GM23338 (cell line): Measurements from ENCODE around the gene PANK1. TPM values are rescaled to one million over a fixed set of nuclear protein-coding genes. Genes with fewer than 3 reads are reported as not detected.
A peak's percentile ranks its signal among the peaks of the same experiment; 100 is the strongest.

Experiments
- ATAC-seq: fragments of 200-7000 bp; cut with Tn5 transposase; 3 replicates; pipeline ENCODE4 v1.9.1; 2020
- DNase-seq: peaks from one replicate; pipeline ENCODE4 v3.0.0-alpha.2; 2015; ENCODE audit warnings: low spot score
- H2AFZ ChIP-seq: fragments of 200-600 bp; sonication (generic); 2 replicates; pipeline ENCODE4 v1.8.0; 2016; ENCODE audit warnings: antibody characterized with exemption, mild to moderate bottlenecking, moderate library complexity
- H3F3A ChIP-seq: fragments of 200-600 bp; sonication (generic); replicated peaks from 2 replicates; pipeline ENCODE4 v1.8.0; 2017; ENCODE audit warnings: antibody characterized with exemption, mixed run types, low read depth
- H3K27ac ChIP-seq: fragments of 200-600 bp; sonication (generic); 2 replicates; pipeline ENCODE4 v1.6.1; 2016; ENCODE audit warnings: low read depth
- H3K27me3 ChIP-seq: fragments of 200-600 bp; sonication (generic); 2 replicates; pipeline ENCODE4 v1.8.0; 2016; ENCODE audit warnings: mild to moderate bottlenecking, mixed run types, moderate library complexity; ENCODE audit not compliant: insufficient read depth
- H3K36me3 ChIP-seq: fragments of 200-600 bp; sonication (generic); 2 replicates; pipeline ENCODE4 v1.8.0; 2016; ENCODE audit warnings: mild to moderate bottlenecking; ENCODE audit not compliant: insufficient read depth
- H3K4me1 ChIP-seq: fragments of 200-600 bp; sonication (generic); 2 replicates; pipeline ENCODE4 v1.8.0; 2016; ENCODE audit warnings: mild to moderate bottlenecking, moderate library complexity; ENCODE audit not compliant: insufficient read depth
- H3K4me2 ChIP-seq: fragments of 200-600 bp; sonication (generic); 2 replicates; pipeline ENCODE4 v1.7.1; 2017; ENCODE audit warnings: mixed run types
- H3K4me3 ChIP-seq: fragments of 200-600 bp; sonication (generic); 2 replicates; pipeline ENCODE4 v1.6.1; 2016; ENCODE audit warnings: mixed run types
- H3K79me2 ChIP-seq: fragments of 200-600 bp; sonication (generic); replicated peaks from 2 replicates; pipeline ENCODE4 v1.8.0; 2017; ENCODE audit warnings: mild to moderate bottlenecking; ENCODE audit not compliant: insufficient read depth
- H3K9me2 ChIP-seq: fragments of 200-600 bp; sonication (generic); 2 replicates; pipeline ENCODE4 v1.8.0; 2017; ENCODE audit not compliant: insufficient read depth
- H4K20me1 ChIP-seq: fragments of 200-600 bp; sonication (generic); replicated peaks from 2 replicates; pipeline ENCODE4 v1.8.0; 2017; ENCODE audit warnings: mild to moderate bottlenecking; ENCODE audit not compliant: insufficient read depth
- H3K27ac Mint-ChIP-seq: 2 replicates; pipeline ENCODE4 v1.8.0; 2020; ENCODE audit warnings: inconsistent platforms, mild to moderate bottlenecking, moderate library complexity, mixed read lengths
- H3K27me3 Mint-ChIP-seq: 3 replicates; pipeline ENCODE4 v1.8.0; 2022; ENCODE audit warnings: low read depth, mild to moderate bottlenecking, moderate library complexity, mixed read lengths, inconsistent platforms; ENCODE audit not compliant: insufficient read depth, poor library complexity
- H3K36me3 Mint-ChIP-seq: 3 replicates; pipeline ENCODE4 v1.8.0; 2021; ENCODE audit warnings: low read depth, mild to moderate bottlenecking, inconsistent platforms, moderate library complexity, mixed read lengths
- H3K4me1 Mint-ChIP-seq: 3 replicates; pipeline ENCODE4 v1.8.0; 2020; ENCODE audit warnings: mild to moderate bottlenecking, inconsistent platforms, mixed read lengths
- H3K4me3 Mint-ChIP-seq: 3 replicates; pipeline ENCODE4 v1.8.0; 2021; ENCODE audit warnings: moderate library complexity, mild to moderate bottlenecking, inconsistent platforms, mixed read lengths
- H3K9me3 Mint-ChIP-seq: 3 replicates; pipeline ENCODE4 v1.8.0; 2020; ENCODE audit warnings: moderate library complexity, mild to moderate bottlenecking, inconsistent platforms, mixed read lengths
- CREB1 ChIP-seq: fragments of 250-450 bp; sonication (Bioruptor Pico); IDR thresholded peaks from 2 replicates; pipeline ENCODE4 v1.5.0; 2020; ENCODE audit warnings: low read depth, mild to moderate bottlenecking, moderate library complexity
- EZH2 ChIP-seq: fragments of 200-600 bp; sonication (generic); IDR thresholded peaks from one replicate; pipeline ENCODE4 v1.8.0; 2017; ENCODE audit warnings: antibody characterized with exemption, mild to moderate bottlenecking, low read depth; ENCODE audit not compliant: unreplicated experiment
- EZH2phosphoT487 ChIP-seq: fragments of 200-600 bp; sonication (generic); IDR thresholded peaks from one replicate; pipeline ENCODE4 v1.8.1; 2018; ENCODE audit warnings: antibody characterized with exemption; ENCODE audit not compliant: unreplicated experiment
- JUNB ChIP-seq: IDR thresholded peaks from one replicate; pipeline ENCODE4 v1.6.1; 2016; ENCODE audit warnings: antibody characterized with exemption; ENCODE audit not compliant: unreplicated experiment
- NANOG ChIP-seq: IDR thresholded peaks from 2 replicates; pipeline ENCODE4 v1.6.1; 2016; ENCODE audit warnings: antibody characterized with exemption, borderline replicate concordance
- POLR2AphosphoS5 ChIP-seq: IDR thresholded peaks from 2 replicates; pipeline ENCODE4 v1.6.1; 2016; ENCODE audit warnings: antibody characterized with exemption, low read depth
- STAT1 ChIP-seq: IDR thresholded peaks from one replicate; pipeline ENCODE4 v1.6.1; 2016; ENCODE audit warnings: antibody characterized with exemption; ENCODE audit not compliant: unreplicated experiment
- ZNF114 ChIP-seq: fragments of 250-450 bp; sonication (Bioruptor Pico); IDR thresholded peaks from 2 replicates; pipeline ENCODE4 v1.5.0; 2020; ENCODE audit warnings: mild to moderate bottlenecking, moderate library complexity
- ZNF331 ChIP-seq: fragments of 250-450 bp; sonication (Bioruptor Pico); IDR thresholded peaks from 2 replicates; pipeline ENCODE4 v1.5.0; 2020; ENCODE audit warnings: low read depth, mild to moderate bottlenecking, moderate library complexity
- polyA plus RNA-seq: library from polyadenylated mRNA; unstranded; fragments of >200 nt; fragmentation: Nextera tagmentation; extraction: Ambion mirVana; gene quantifications from 2 replicates; pipeline ENCODE4 v1.2.1, GENCODE V29; 2016
- total RNA-seq: library from RNA; depleted of rRNA; stranded (reverse); fragments of >200 nt; shearing (Covaris generic); gene quantifications from 2 replicates; pipeline ENCODE4 v1.2.3, GENCODE V29; 2014
- TF ChIP-seq, protein P1 (sequence below): fragments of 250-450 bp; sonication (Bioruptor Pico); IDR thresholded peaks from 2 replicates; pipeline ENCODE4 v1.5.0; 2020; ENCODE audit warnings: mild to moderate bottlenecking, moderate library complexity
- TF ChIP-seq, protein P2 (sequence below), 2 experiments: fragments of 200-600 bp in 1 of 2; sonication (generic) in 1 of 2; conservative IDR thresholded peaks; 2 replicates each; pipeline versions ENCODE4 v1.5.1 to v1.6.1; 2016 to 2017; ENCODE audit warnings: antibody characterized with exemption in 2 of 2, low read depth in 2 of 2, mild to moderate bottlenecking in 2 of 2, moderate library complexity in 1 of 2
- TF ChIP-seq, protein P3 (sequence below): IDR thresholded peaks from 2 replicates; pipeline ENCODE4 v1.6.1; 2016; ENCODE audit warnings: antibody characterized with exemption
- TF ChIP-seq, protein P4 (sequence below): IDR thresholded peaks from one replicate; pipeline ENCODE4 v1.6.1; 2018; ENCODE audit warnings: antibody characterized with exemption; ENCODE audit not compliant: unreplicated experiment

The PANK1 gene
- total and polyA plus RNA-seq, 2 experiments from 2014 or later, result 15.2 to 44.7 TPM

- TF ChIP-seq POLR2AphosphoS5 (no peak), STAT1 (no peak), JUNB (no peak), ZNF331 (CRISPR knock-in tag) (no peak), CREB1 (CRISPR knock-in tag) (no peak), NANOG (no peak), EZH2 (no peak), ZNF114 (CRISPR knock-in tag) (no peak), EZH2phosphoT487 (no peak)
- TF ChIP-seq, protein P1, sequence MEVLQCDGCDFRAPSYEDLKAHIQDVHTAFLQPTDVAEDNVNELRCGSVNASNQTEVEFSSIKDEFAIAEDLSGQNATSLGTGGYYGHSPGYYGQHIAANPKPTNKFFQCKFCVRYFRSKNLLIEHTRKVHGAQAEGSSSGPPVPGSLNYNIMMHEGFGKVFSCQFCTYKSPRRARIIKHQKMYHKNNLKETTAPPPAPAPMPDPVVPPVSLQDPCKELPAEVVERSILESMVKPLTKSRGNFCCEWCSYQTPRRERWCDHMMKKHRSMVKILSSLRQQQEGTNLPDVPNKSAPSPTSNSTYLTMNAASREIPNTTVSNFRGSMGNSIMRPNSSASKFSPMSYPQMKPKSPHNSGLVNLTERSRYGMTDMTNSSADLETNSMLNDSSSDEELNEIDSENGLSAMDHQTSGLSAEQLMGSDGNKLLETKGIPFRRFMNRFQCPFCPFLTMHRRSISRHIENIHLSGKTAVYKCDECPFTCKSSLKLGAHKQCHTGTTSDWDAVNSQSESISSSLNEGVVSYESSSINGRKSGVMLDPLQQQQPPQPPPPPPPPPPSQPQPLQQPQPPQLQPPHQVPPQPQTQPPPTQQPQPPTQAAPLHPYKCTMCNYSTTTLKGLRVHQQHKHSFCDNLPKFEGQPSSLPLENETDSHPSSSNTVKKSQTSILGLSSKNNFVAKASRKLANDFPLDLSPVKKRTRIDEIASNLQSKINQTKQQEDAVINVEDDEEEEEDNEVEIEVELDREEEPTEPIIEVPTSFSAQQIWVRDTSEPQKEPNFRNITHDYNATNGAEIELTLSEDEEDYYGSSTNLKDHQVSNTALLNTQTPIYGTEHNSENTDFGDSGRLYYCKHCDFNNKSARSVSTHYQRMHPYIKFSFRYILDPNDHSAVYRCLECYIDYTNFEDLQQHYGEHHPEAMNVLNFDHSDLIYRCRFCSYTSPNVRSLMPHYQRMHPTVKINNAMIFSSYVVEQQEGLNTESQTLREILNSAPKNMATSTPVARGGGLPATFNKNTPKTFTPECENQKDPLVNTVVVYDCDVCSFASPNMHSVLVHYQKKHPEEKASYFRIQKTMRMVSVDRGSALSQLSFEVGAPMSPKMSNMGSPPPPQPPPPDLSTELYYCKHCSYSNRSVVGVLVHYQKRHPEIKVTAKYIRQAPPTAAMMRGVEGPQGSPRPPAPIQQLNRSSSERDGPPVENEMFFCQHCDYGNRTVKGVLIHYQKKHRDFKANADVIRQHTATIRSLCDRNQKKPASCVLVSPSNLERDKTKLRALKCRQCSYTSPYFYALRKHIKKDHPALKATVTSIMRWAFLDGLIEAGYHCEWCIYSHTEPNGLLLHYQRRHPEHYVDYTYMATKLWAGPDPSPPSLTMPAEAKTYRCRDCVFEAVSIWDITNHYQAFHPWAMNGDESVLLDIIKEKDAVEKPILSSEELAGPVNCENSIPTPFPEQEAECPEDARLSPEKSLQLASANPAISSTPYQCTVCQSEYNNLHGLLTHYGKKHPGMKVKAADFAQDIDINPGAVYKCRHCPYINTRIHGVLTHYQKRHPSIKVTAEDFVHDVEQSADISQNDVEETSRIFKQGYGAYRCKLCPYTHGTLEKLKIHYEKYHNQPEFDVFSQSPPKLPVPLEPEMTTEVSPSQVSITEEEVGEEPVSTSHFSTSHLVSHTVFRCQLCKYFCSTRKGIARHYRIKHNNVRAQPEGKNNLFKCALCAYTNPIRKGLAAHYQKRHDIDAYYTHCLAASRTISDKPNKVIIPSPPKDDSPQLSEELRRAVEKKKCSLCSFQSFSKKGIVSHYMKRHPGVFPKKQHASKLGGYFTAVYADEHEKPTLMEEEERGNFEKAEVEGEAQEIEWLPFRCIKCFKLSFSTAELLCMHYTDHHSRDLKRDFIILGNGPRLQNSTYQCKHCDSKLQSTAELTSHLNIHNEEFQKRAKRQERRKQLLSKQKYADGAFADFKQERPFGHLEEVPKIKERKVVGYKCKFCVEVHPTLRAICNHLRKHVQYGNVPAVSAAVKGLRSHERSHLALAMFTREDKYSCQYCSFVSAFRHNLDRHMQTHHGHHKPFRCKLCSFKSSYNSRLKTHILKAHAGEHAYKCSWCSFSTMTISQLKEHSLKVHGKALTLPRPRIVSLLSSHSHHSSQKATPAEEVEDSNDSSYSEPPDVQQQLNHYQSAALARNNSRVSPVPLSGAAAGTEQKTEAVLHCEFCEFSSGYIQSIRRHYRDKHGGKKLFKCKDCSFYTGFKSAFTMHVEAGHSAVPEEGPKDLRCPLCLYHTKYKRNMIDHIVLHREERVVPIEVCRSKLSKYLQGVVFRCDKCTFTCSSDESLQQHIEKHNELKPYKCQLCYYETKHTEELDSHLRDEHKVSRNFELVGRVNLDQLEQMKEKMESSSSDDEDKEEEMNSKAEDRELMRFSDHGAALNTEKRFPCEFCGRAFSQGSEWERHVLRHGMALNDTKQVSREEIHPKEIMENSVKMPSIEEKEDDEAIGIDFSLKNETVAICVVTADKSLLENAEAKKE (CRISPR knock-in tag), result no peak
- TF ChIP-seq, protein P2, sequence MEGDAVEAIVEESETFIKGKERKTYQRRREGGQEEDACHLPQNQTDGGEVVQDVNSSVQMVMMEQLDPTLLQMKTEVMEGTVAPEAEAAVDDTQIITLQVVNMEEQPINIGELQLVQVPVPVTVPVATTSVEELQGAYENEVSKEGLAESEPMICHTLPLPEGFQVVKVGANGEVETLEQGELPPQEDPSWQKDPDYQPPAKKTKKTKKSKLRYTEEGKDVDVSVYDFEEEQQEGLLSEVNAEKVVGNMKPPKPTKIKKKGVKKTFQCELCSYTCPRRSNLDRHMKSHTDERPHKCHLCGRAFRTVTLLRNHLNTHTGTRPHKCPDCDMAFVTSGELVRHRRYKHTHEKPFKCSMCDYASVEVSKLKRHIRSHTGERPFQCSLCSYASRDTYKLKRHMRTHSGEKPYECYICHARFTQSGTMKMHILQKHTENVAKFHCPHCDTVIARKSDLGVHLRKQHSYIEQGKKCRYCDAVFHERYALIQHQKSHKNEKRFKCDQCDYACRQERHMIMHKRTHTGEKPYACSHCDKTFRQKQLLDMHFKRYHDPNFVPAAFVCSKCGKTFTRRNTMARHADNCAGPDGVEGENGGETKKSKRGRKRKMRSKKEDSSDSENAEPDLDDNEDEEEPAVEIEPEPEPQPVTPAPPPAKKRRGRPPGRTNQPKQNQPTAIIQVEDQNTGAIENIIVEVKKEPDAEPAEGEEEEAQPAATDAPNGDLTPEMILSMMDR (conservative IDR thresholded peaks at IDR 0.05; ENCODE audit: low read depth in 2 of 2), result no peak
- TF ChIP-seq, protein P3, sequence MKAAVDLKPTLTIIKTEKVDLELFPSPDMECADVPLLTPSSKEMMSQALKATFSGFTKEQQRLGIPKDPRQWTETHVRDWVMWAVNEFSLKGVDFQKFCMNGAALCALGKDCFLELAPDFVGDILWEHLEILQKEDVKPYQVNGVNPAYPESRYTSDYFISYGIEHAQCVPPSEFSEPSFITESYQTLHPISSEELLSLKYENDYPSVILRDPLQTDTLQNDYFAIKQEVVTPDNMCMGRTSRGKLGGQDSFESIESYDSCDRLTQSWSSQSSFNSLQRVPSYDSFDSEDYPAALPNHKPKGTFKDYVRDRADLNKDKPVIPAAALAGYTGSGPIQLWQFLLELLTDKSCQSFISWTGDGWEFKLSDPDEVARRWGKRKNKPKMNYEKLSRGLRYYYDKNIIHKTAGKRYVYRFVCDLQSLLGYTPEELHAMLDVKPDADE, result no peak
- TF ChIP-seq, protein P4, sequence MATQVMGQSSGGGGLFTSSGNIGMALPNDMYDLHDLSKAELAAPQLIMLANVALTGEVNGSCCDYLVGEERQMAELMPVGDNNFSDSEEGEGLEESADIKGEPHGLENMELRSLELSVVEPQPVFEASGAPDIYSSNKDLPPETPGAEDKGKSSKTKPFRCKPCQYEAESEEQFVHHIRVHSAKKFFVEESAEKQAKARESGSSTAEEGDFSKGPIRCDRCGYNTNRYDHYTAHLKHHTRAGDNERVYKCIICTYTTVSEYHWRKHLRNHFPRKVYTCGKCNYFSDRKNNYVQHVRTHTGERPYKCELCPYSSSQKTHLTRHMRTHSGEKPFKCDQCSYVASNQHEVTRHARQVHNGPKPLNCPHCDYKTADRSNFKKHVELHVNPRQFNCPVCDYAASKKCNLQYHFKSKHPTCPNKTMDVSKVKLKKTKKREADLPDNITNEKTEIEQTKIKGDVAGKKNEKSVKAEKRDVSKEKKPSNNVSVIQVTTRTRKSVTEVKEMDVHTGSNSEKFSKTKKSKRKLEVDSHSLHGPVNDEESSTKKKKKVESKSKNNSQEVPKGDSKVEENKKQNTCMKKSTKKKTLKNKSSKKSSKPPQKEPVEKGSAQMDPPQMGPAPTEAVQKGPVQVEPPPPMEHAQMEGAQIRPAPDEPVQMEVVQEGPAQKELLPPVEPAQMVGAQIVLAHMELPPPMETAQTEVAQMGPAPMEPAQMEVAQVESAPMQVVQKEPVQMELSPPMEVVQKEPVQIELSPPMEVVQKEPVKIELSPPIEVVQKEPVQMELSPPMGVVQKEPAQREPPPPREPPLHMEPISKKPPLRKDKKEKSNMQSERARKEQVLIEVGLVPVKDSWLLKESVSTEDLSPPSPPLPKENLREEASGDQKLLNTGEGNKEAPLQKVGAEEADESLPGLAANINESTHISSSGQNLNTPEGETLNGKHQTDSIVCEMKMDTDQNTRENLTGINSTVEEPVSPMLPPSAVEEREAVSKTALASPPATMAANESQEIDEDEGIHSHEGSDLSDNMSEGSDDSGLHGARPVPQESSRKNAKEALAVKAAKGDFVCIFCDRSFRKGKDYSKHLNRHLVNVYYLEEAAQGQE, result no peak
- no peak overlapping the region for H3K4me3 Mint-ChIP-seq
- ATAC-seq, result no peak
- H3K27me3 Mint-ChIP-seq, result peaks cover 6% of the 10 kb centered on the region
- H3K36me3 ChIP-seq, result no peaks in the 10 kb centered on the region; the same call in 1 of the 2 replicates
- H3K27me3 ChIP-seq, result no peaks in the 10 kb centered on the region
- H3K79me2 ChIP-seq, result no peaks in the 10 kb centered on the region
- no peak overlapping the region for H3K4me3 ChIP-seq
- H4K20me1 ChIP-seq, result no peaks in the 10 kb centered on the region
- peak overlapping the region; percentile 23; the same call in 1 of the 2 replicates for H2AFZ ChIP-seq
- H3K4me2 ChIP-seq, result no peak overlapping the region
- H3K36me3 Mint-ChIP-seq, result no peaks in the 10 kb centered on the region
- peaks cover 10% of the 10 kb centered on the region; the same call in 2 of the 3 replicates for H3K9me3 Mint-ChIP-seq
- no peaks in the 10 kb centered on the region for H3K4me1 ChIP-seq
- no peak for DNase-seq
- 0 out of 2 replicates have a peak, but pooled peaks cover 3% of the 10 kb centered on the region for H3K9me2 ChIP-seq
- H3K27ac Mint-ChIP-seq, result no peak overlapping the region
- no peak overlapping the region for H3K27ac ChIP-seq
- H3F3A ChIP-seq, result no peaks in the 10 kb centered on the region
- H3K4me1 Mint-ChIP-seq, result no peaks in the 10 kb centered on the region
Measured at GRCh38 chr10:89548673-89549072, 96.4 kb downstream of the PANK1 start.
